ENCODE data around the gene RAB44. TPM values are rescaled to one million over a fixed set of nuclear protein-coding genes. Genes with fewer than 3 reads are reported as not detected.

RAB44 gene
- total and polyA plus RNA-seq, 2 of the 4 experiments (the other 2 are of a cell fraction) = 0.03 TPM; not detected in 1

DNA sequence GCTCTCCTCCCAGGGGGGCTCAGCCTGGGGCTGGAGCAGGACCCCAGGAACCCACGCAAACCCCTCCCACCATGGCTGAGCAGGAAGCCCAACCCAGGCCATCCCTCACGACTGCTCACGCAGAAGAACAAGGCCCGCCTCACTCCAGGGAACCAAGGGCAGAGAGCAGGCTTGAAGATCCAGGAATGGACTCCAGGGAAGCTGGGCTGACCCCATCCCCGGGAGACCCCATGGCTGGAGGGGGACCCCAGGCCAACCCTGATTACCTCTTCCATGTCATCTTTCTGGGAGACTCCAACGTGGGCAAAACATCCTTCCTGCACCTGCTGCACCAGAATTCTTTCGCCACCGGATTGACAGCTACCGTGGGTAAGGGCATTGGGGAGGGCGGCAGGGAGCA lies 24.7 kb downstream of the RAB44 start:
- H2BK120ac ChIP-seq (ENCODE audit: low read depth, low read length) = no peak overlapping the region
- POLR2A ChIA-PET (ENCODE audit: unreplicated experiment) = no interaction called here
- no peak overlapping the region for H4K5ac ChIP-seq (ENCODE audit: low read depth, low read length)
- no peak overlapping the region for H2AK5ac ChIP-seq (ENCODE audit: low read depth, low read length)
- WGBS, 2 experiments (ENCODE audit: extremely low coverage in 2 of 2, insufficient read length in 1 of 2) = 85% methylated on average over 4 of the region's 10 CpGs; no CpG with 5 or more reads in 1 of the 2 experiments
- no peak overlapping the region for H3K14ac ChIP-seq (replicated peaks; ENCODE audit: low read depth, low read length)
- intact Hi-C loops (cut with micrococcal nuclease) (no loop called here), in situ Hi-C loops (cut with MboI; ENCODE audit: low sequenced_read_pairs) (loop anchor here (5.0 kb wide), 1 partner anchor 100 kb away; no protein-coding TSS in a partner anchor), dilution Hi-C loops (cut with HindIII; ENCODE audit: low sequenced_read_pairs, unreplicated experiment) (no loop called here)
- DNase-seq = no peak
- H3K9me1 ChIP-seq (ENCODE audit: insufficient read depth, low read length) = no peaks in the 10 kb centered on the region
- H3K4me2 ChIP-seq (ENCODE audit: low read depth, low read length) = no peak overlapping the region
- no peak for ATAC-seq (ENCODE audit: low read depth)
- no peak overlapping the region for H4K8ac ChIP-seq (ENCODE audit: low read depth in 2 of 2, low read length in 2 of 2)
- no peak overlapping the region for H4K91ac ChIP-seq (ENCODE audit: insufficient read depth, low read depth, low read length)
- no peak overlapping the region for H3K18ac ChIP-seq (ENCODE audit: low read depth, low read length)
- no peak overlapping the region for H2BK20ac ChIP-seq (ENCODE audit: low read depth, low read length)
- H3K9me3 ChIP-seq (ENCODE audit: control insufficient read depth, insufficient read depth, low read length) = no peaks in the 10 kb centered on the region
- peaks cover 24% of the 10 kb centered on the region for H3K27me3 ChIP-seq (ENCODE audit: control insufficient read depth, insufficient read depth, low read length)
- no peak overlapping the region for H2BK5ac ChIP-seq (ENCODE audit: low read depth, low read length, poor library complexity, severe bottlenecking)
- BruUV-seq (replicated peaks) = no TSS peak
- TF ChIP-seq RCOR1 (IDR thresholded peaks at IDR 0.05; ENCODE audit: insufficient replicate concordance, low read length) (no peak), CEBPB (IDR thresholded peaks at IDR 0.05; ENCODE audit: low read depth, low read length) (no peak), SMC3 (IDR thresholded peaks at IDR 0.05; ENCODE audit: low read depth, low read length) (no peak), MAFK (IDR thresholded peaks at IDR 0.05; ENCODE audit: low read depth, low read length) (no peak)
- H3K36me3 ChIP-seq (ENCODE audit: control insufficient read depth, insufficient read depth, low read length) = no peaks in the 10 kb centered on the region
- no peaks in the 10 kb centered on the region for H3K79me1 ChIP-seq (ENCODE audit: low read depth in 1 of 2, low read length in 2 of 2)
- H2AFZ ChIP-seq (replicated peaks; ENCODE audit: low read length, poor library complexity) = peak overlapping the region; percentile 11
- no peak overlapping the region for H3K4me3 ChIP-seq (ENCODE audit: insufficient read depth, low read depth, low read length)
- H3K56ac ChIP-seq (ENCODE audit: extremely low read depth, insufficient read depth, low read length) = no peak overlapping the region
- H3K4ac ChIP-seq (ENCODE audit: low read depth, low read length) = no peak overlapping the region
- no peaks in the 10 kb centered on the region for H3K4me1 ChIP-seq (ENCODE audit: control insufficient read depth, insufficient read depth, low read length)
- no peak overlapping the region for H3K27ac ChIP-seq (ENCODE audit: insufficient read depth, low read length)
- CTCF ChIA-PET = no interaction called here
- no peak overlapping the region for H2AK9ac ChIP-seq (replicated peaks; ENCODE audit: low read depth, low read length, poor library complexity)
- peaks cover 5% of the 10 kb centered on the region; the same call in 1 of the 2 replicates for H4K20me1 ChIP-seq (ENCODE audit: insufficient read depth, low read length)
- no peak overlapping the region for H2BK15ac ChIP-seq (ENCODE audit: low read depth, low read length)
- H3K23ac ChIP-seq (ENCODE audit: low read depth, low read length) = no peak overlapping the region
- H3K9ac ChIP-seq (ENCODE audit: low read depth, low read length) = no peak overlapping the region

Data from IMR-90 (cell line).